HepG2 (cell line): ENCODE results near the gene BPGM.

Experiments used
- CTCF ChIP-seq: sonication (generic); formaldehyde crosslinking; IDR thresholded peaks from 2 replicates; pipeline ENCODE4 v1.5.0; 2020; ENCODE audit warnings: mild to moderate bottlenecking, missing genetic modification reagents, moderate library complexity
- EZH2 ChIP-seq: conservative IDR thresholded peaks from 2 replicates; pipeline ENCODE4 v1.6.1; 2012; ENCODE audit warnings: mild to moderate bottlenecking, low read depth, low read length, moderate library complexity
- MATR3 ChIP-seq: sonication (generic); formaldehyde crosslinking; IDR thresholded peaks from 2 replicates; pipeline ENCODE4 v1.4.0; 2020; ENCODE audit warnings: missing genetic modification reagents
- PCBP2 ChIP-seq: fragments of 200-400 bp; formaldehyde crosslinking; optimal IDR thresholded peaks from 2 replicates; pipeline ENCODE3; 2018; ENCODE audit warnings: low read length, low read depth; ENCODE audit not compliant: poor library complexity, severe bottlenecking
- RAD51 ChIP-seq: fragments of 450-650 bp; IDR thresholded peaks from 2 replicates; pipeline ENCODE4 v1.6.1; 2016; ENCODE audit warnings: borderline replicate concordance
- TAF1 ChIP-seq: sonication (generic); formaldehyde crosslinking; IDR thresholded peaks from 2 replicates; pipeline ENCODE4 v1.4.0; 2020; ENCODE audit warnings: missing genetic modification reagents
- TGIF2 ChIP-seq: IDR thresholded peaks from 2 replicates; pipeline ENCODE4 v1.6.1; 2016; ENCODE audit warnings: control low read depth, missing compliant biosample characterization
- ZFP1 ChIP-seq: IDR thresholded peaks from 2 replicates; pipeline ENCODE4 v1.6.1; 2016
- ZNF318 ChIP-seq: sonication (generic); formaldehyde crosslinking; IDR thresholded peaks from 2 replicates; pipeline ENCODE4 v1.4.0; 2020; ENCODE audit warnings: mild to moderate bottlenecking, missing genetic modification reagents
- ZNF616 ChIP-seq: sonication (generic); formaldehyde crosslinking; IDR thresholded peaks from 2 replicates; pipeline ENCODE4 v1.5.0; 2020; ENCODE audit warnings: low read depth, mild to moderate bottlenecking, missing genetic modification reagents
- ZNF639 ChIP-seq: conservative IDR thresholded peaks from 2 replicates; pipeline ENCODE4 v1.6.1; 2018; ENCODE audit warnings: missing genetic modification reagents

- TF ChIP-seq ZNF616 (CRISPR knock-in tag) (no peak), TGIF2 (CRISPR knock-in tag) (no peak), MATR3 (no peak), EZH2 (no peak), TAF1 (CRISPR knock-in tag) (no peak), ZNF318 (CRISPR knock-in tag) (no peak), ZNF639 (CRISPR knock-in tag) (no peak), ZFP1 (CRISPR knock-in tag) (no peak), CTCF (CRISPR knock-in tag) (no peak), RAD51 (no peak), PCBP2 (no peak)
Measured at GRCh38 chr7:134726581-134726980, 79.9 kb downstream of the BPGM start.
